Activated T-helper 9 cell treated with anti-CD3 and anti-CD28 coated beads, Interleukin-2, amount 50 U/mL, for 16 hours (primary cell): ENCODE data around the gene RBM4.

Experiments
- DNase-seq: peaks from one replicate; pipeline ENCODE4 v3.0.0-alpha.2; 2020; ENCODE audit warnings: low read depth

Gene RBM4

DNA sequence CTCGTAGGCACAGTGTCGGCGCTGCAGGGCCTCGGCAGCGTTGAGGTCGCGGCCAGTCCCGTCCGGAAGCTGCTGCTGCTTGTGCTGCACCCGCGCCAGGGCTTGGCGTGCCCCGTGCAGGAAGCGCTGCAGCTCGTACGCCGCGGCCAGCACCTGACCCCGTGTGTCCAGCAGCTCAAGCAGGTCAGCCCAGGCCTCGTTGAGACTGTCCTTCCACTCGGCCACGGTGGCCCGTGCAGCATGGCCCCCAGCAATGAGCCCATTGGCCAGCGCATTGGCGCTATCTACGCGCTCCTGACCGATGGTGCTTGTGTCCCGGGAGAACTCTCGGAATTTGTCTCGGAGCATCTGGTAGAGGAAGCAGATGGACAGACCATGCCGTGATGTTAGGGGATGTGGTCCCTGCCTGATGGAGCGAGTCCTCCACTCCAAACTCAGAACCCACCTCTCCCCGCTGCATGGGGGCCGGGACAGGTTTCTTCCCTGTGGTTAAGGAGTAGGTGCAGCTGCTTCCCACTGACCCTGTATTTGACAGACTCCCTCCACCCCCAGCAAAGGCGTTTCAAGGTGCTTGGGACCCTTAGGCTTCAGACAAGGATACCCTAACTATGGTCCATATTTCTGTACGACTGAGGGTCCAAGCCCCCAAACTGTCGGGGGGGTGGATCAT, 52.9 kb downstream of the RBM4 start:
- no peak for DNase-seq

DNA sequence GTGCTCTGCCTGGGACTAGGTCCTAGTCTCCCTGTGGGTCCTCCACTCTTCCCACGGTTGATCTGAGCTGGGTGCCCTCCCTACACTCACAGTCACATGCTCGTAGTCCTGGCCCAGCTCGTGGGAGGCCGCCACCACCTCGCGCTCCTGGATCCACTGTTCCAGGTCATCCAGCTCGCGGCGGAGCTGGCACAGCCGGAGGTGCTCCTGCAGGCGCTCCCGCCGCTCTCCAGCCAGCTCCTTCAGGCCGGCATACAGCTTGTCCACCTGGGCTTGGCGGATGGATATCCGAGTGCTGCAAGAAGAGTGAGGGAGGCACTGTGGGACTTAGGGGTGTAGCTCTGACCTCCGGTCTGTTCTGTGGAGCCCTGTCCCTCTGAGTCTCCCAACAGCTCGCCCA, 53.9 kb downstream of the RBM4 start:
- no peak for DNase-seq

DNA sequence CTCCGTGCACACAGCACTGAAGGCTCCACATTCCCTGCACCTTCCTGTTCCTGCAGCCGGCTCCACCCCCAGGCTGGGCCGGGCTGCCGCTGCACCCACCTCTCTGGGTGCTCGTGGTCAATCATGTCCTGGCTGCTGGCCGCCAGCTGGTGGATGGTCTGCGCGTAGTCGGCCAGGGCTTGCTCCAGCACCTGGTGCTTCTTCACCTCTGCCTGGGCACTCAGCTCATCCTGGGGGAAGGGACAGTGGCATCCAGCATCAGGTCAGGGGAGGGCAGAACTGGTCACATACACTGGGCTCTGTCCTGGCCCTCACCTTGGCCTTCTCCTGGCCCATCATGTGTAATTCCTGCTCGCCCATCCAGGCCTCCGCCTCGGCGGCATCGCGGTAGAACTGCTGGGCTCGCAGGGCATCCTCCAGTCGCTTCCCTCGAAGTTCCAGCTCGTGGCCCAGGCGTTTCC, 54.4 kb downstream of the RBM4 start:
- DNase-seq, result no peak

DNA sequence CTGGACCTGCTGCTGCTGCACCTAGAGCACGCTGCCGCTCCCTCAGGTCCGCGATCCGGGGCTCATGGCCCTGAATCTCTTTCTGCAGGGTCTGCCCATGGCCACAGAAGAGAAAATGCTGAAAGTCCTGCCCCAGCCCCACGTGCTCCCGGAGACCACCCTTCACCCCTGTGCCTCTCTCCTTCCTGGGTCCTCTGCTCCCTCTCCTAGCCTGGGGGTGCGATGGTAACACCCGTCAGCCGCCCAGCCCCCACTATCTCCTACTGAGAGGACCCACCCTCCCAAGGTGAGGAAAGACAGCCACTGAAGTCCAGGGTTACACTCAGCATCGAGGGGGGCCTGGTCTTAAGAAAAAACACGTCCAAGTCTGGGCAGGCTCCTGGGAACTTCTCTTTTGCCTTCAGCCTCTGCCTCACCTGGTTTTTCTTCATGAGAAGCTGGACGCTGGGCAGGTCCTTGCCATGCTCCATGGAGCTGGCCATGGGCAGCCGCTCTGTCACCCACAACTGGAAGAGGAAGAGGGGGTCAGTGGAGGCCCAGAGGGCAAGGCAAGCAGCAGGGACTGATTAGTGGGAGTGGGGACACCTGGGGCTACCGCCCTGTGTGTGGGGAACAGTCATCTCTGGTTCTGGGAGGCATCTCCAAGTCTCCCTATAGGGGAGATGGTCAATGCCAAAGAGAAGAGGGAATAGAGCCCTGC, 55.0 kb downstream of the RBM4 start:
- no peak for DNase-seq

DNA sequence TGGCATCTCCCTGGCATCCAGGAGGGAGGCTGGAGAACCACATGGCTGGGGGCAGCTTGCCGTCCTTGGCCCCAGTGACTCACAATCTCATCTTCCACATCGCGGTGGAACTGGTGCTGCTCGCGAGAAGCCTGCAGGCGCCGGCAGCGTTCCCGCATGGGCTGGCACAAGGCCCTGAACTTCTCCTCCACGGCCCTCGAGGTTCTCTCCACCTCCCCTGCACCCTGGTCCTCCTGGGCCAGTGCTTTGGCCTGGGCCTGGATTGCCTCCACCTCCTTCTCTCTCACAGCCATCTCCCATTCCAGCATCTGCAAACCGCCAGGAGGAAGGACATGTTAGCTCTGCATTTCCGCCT, 55.5 kb downstream of the RBM4 start:
- no peak for DNase-seq

DNA sequence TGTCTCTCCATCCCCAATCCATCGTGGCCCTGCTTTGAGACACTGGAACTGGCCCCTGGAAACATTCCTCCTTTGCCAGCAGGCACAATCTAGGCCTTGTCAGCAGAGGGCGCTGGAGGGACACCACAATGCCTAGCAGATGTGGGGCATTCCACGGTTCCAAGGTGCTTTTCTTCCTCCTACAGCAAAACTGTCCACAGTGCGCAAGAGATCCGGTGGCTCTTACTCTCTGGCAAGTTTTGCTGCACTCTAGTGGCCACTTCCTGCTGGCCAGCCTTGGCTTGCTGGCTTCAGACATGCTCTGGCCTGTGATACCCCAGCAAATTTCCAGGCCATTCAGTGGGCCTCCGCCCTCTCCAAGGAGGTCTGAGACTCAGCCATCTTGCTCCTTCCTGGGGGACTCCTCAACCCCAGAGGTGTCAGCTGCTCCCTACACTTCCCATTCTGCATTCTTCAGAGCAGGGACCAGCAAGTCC, 56.3 kb downstream of the RBM4 start:
- DNase-seq, result peak; percentile 69
